ENCODE results near the gene MAD1L1. TPM values are rescaled to one million over a fixed set of nuclear protein-coding genes. Genes with fewer than 3 reads are reported as not detected.
A peak's percentile ranks its signal among the peaks of the same experiment; 100 is the strongest.
"Not testable (repeated sequence)": the region's sequence is repeated elsewhere in the genome, so short reads cannot be mapped to it uniquely, and the experiment has no call there.

The MAD1L1 gene
- polyA plus RNA-seq, 1 donor, result 21.2 TPM

- DNase-seq (ENCODE audit: low read depth), result not testable (repeated sequence)
Measured at GRCh38 chr7:1824882-1825646, 407.7 kb downstream of the MAD1L1 start.

- DNase-seq (ENCODE audit: low read depth), result not testable (repeated sequence)
Measured at GRCh38 chr7:1824151-1824881, 408.4 kb downstream of the MAD1L1 start.

GRCh38 chr7:1823376-1824150, 409.2 kb downstream of the MAD1L1 start:
- no peak for DNase-seq (ENCODE audit: low read depth)

- no peak for DNase-seq (ENCODE audit: low read depth)
Measured at GRCh38 chr7:1819259-1819841, 413.4 kb downstream of the MAD1L1 start.

- DNase-seq (ENCODE audit: low read depth), result no peak
Measured at GRCh38 chr7:1818575-1819258, 414.0 kb downstream of the MAD1L1 start.

- DNase-seq (ENCODE audit: low read depth), result no peak
Measured at GRCh38 chr7:1817061-1817712, 415.6 kb downstream of the MAD1L1 start.

GRCh38 chr7:1816451-1816850, 416.3 kb downstream of the MAD1L1 start:
- not testable (repeated sequence) for DNase-seq (ENCODE audit: low read depth)

- DNase-seq (ENCODE audit: low read depth), result not testable (repeated sequence)
Measured at GRCh38 chr7:1815551-1816281, 417.0 kb downstream of the MAD1L1 start.

GRCh38 chr7:1815051-1815481, 417.7 kb downstream of the MAD1L1 start:
- no peak for DNase-seq (ENCODE audit: low read depth)

GRCh38 chr7:1814089-1814811, 418.5 kb downstream of the MAD1L1 start:
- no peak for DNase-seq (ENCODE audit: low read depth)

GRCh38 chr7:1813394-1814088, 419.2 kb downstream of the MAD1L1 start:
- DNase-seq (ENCODE audit: low read depth), result no peak

GRCh38 chr7:1812509-1813393, 420.0 kb downstream of the MAD1L1 start:
- DNase-seq (ENCODE audit: low read depth), result no peak

- no peak for DNase-seq (ENCODE audit: low read depth)
Measured at GRCh38 chr7:1811850-1812508, 420.8 kb downstream of the MAD1L1 start.

GRCh38 chr7:1810961-1811849, 421.5 kb downstream of the MAD1L1 start:
- DNase-seq (ENCODE audit: low read depth), result peak; percentile 40

GRCh38 chr7:1810521-1810920, 422.2 kb downstream of the MAD1L1 start:
- DNase-seq (ENCODE audit: low read depth), result no peak
